ENCODE measurements around the gene DOCK3. TPM values are rescaled to one million over a fixed set of nuclear protein-coding genes. Genes with fewer than 3 reads are reported as not detected.

DOCK3 gene
- total RNA-seq, 1 experiment from 2014 or later, result 8.3 TPM

GRCh38 chr3:50630877-50631276, 43.9 kb upstream of the DOCK3 start:
- H3K27ac Mint-ChIP-seq, result no peak overlapping the region

More at GRCh38 chr3:50630877-50631276, 43.9 kb upstream of the DOCK3 start:
- Histone ChIP-seq H3K4ac (ENCODE audit: low read depth, low read length) (no peak overlapping the region), H3K27ac (ENCODE audit: insufficient read length, low read depth, low read length) (no peak overlapping the region), H2BK5ac (ENCODE audit: insufficient read length, low read length) (no peak overlapping the region), H3T11ph (ENCODE audit: low read length) (no peak overlapping the region), H4K8ac (replicated peaks; ENCODE audit: insufficient read length, low read depth, low read length) (no peak overlapping the region), H3K9ac (ENCODE audit: extremely low read depth, insufficient read length, low read length) (no peak overlapping the region), H3K9me3 (ENCODE audit: control insufficient read depth, low read depth, low read length) (no peaks in the 10 kb centered on the region), H2AFZ (ENCODE audit: low read length) (no peak overlapping the region), H4K5ac (ENCODE audit: insufficient read length, low read depth, low read length) (no peak overlapping the region), H3K23me2 (ENCODE audit: insufficient read length, low read depth, low read length, poor library complexity, severe bottlenecking) (no peaks in the 10 kb centered on the region), H3K79me2 (ENCODE audit: insufficient read depth, low read length) (0 out of 2 replicates have a peak, but pooled peaks cover 2% of the 10 kb centered on the region), H3K18ac (ENCODE audit: insufficient read length, low read depth, low read length) (no peak overlapping the region), H3K14ac (ENCODE audit: insufficient read depth, low read length) (no peak overlapping the region), H3K4me2 (ENCODE audit: insufficient read depth, insufficient read length, low read length) (no peak overlapping the region), H2AK5ac (ENCODE audit: insufficient read length, low read length) (no peak overlapping the region), H4K20me1 (ENCODE audit: control insufficient read depth, insufficient read depth, insufficient read length) (no peaks in the 10 kb centered on the region), H4K91ac (ENCODE audit: insufficient read length, low read depth, low read length) (no peak overlapping the region), H2BK12ac (ENCODE audit: insufficient read length, low read depth, low read length) (no peak overlapping the region), H3K4me1 (ENCODE audit: insufficient read depth, low read length) (no peaks in the 10 kb centered on the region), H3K56ac (ENCODE audit: insufficient read length, low read depth, low read length) (no peak overlapping the region), H2BK15ac (ENCODE audit: low read depth, low read length) (no peak overlapping the region), H2BK20ac (ENCODE audit: low read depth, low read length, poor library complexity, severe bottlenecking) (no peak overlapping the region), H2BK120ac (ENCODE audit: low read depth, low read length, poor library complexity, severe bottlenecking) (no peak overlapping the region), H3K79me1 (ENCODE audit: insufficient read depth, low read depth, low read length, poor library complexity, severe bottlenecking) (peaks cover 3% of the 10 kb centered on the region), H3K23ac (ENCODE audit: insufficient read length, low read depth, low read length) (no peak overlapping the region), H3K27me3 (ENCODE audit: insufficient read depth, low read length) (no peaks in the 10 kb centered on the region)
- H3K36me3 Mint-ChIP-seq (ENCODE audit: insufficient read depth in 1 of 3, low read depth in 3 of 3), result no peaks in the 10 kb centered on the region; a peak in 4 of 7 replicates
- H3K4me1 Mint-ChIP-seq, result peaks cover 24 to 29% of the 10 kb centered on the region in 2 experiments
- no peak for DNase-seq
- no peak overlapping the region for H3K4me3 Mint-ChIP-seq
- H3K27me3 Mint-ChIP-seq (ENCODE audit: low read depth), result no peaks in the 10 kb centered on the region
- WGBS (ENCODE audit: extremely low coverage, insufficient read length, low lambda C conversion rate), result no CpG with 5 or more reads among the region's 7 CpGs
- TF ChIP-seq, protein P1, sequence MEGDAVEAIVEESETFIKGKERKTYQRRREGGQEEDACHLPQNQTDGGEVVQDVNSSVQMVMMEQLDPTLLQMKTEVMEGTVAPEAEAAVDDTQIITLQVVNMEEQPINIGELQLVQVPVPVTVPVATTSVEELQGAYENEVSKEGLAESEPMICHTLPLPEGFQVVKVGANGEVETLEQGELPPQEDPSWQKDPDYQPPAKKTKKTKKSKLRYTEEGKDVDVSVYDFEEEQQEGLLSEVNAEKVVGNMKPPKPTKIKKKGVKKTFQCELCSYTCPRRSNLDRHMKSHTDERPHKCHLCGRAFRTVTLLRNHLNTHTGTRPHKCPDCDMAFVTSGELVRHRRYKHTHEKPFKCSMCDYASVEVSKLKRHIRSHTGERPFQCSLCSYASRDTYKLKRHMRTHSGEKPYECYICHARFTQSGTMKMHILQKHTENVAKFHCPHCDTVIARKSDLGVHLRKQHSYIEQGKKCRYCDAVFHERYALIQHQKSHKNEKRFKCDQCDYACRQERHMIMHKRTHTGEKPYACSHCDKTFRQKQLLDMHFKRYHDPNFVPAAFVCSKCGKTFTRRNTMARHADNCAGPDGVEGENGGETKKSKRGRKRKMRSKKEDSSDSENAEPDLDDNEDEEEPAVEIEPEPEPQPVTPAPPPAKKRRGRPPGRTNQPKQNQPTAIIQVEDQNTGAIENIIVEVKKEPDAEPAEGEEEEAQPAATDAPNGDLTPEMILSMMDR (conservative IDR thresholded peaks at IDR 0.05), result no peak
- H3K9me3 Mint-ChIP-seq, result no peaks in the 10 kb centered on the region

Data from H9 (cell line).